ENCODE data around the gene SMAD6. TPM values are rescaled to one million over a fixed set of nuclear protein-coding genes. Genes with fewer than 3 reads are reported as not detected.
"Not testable (repeated sequence)": the region's sequence is repeated elsewhere in the genome, so short reads cannot be mapped to it uniquely, and the experiment has no call there.

SMAD6 gene
- total RNA-seq, 1 experiment from 2014 or later, result 58.6 TPM

DNA sequence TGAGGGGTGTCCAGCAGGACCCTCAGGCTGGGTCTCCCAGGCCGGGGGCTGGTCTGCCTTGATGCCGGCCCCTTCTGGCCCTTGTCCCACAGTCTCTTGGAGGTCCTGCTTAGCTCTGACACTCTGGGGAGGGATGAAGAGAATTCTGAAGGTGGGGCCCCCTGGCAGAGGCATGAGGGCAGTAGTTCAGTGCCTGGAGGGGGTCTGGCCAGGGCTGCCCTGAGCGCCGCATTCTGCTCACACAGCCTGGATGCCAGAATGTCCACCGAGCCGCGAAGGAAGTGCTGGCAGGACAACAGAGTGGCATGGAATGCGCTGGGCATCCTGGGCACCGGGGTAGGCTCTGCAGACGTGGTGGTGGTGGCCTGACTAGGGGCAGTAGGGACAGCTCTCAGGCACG is 55.5 kb downstream of the SMAD6 start:
- TF ChIP-seq CTCF (IDR thresholded peaks at IDR 0.05; ENCODE audit: unreplicated experiment), result no peak
- no TSS peak for BruUV-seq (replicated peaks)
- Mint-ChIP-seq H3K4me3 (ENCODE audit: low read depth, unreplicated experiment) (no peak overlapping the region), H3K27me3 (ENCODE audit: unreplicated experiment) (no peaks in the 10 kb centered on the region), H3K36me3 (ENCODE audit: insufficient read depth, unreplicated experiment) (peaks cover 43% of the 10 kb centered on the region), H3K27ac (ENCODE audit: unreplicated experiment) (no peak overlapping the region), H3K9me3 (ENCODE audit: low read depth, unreplicated experiment) (peaks cover 4% of the 10 kb centered on the region), H3K4me1 (ENCODE audit: low read depth, unreplicated experiment) (peaks cover 64% of the 10 kb centered on the region)
- intact Hi-C loops (cut with micrococcal nuclease; ENCODE audit: unreplicated experiment), result no loop called here
- no peak for DNase-seq
- CTCF ChIA-PET, result no interaction called here

GRCh38 chr15:66758217-66758616 is 56.2 kb downstream of the SMAD6 start:
- BruUV-seq (replicated peaks); H3K9me3 Mint-ChIP-seq (ENCODE audit: low read depth, unreplicated experiment); DNase-seq; H3K4me3 Mint-ChIP-seq (ENCODE audit: low read depth, unreplicated experiment); intact Hi-C loops (cut with micrococcal nuclease; ENCODE audit: unreplicated experiment); H3K27me3 Mint-ChIP-seq (ENCODE audit: unreplicated experiment): not testable (repeated sequence)
- CTCF ChIA-PET, result interaction anchor here (1.3 kb wide), 1 partner anchor 34 kb away, joined by 3 read pairs; no protein-coding TSS in a partner anchor
- Mint-ChIP-seq H3K4me1 (ENCODE audit: low read depth, unreplicated experiment) (peaks cover 64% of the 10 kb centered on the region), H3K36me3 (ENCODE audit: insufficient read depth, unreplicated experiment) (peaks cover 47% of the 10 kb centered on the region), H3K27ac (ENCODE audit: unreplicated experiment) (peak overlapping the region; percentile 29)

DNA sequence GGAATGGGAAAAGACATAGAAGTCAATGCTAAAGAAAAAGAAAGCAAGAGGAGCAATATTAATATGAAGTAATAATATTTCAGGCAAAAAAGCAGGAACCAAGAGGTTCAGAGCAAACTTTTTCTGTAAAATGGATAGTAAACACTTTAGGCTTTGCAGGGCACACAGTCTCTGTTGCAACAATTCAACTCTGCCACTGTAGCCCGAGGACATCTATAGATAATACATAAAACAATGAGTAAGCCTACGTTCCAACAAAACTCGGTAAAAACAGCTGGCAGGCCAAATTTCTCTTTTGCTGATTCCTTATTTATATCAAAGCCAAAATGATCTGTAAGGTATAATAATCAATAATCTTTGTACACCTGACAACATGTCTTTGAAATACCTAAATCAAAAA is 56.8 kb downstream of the SMAD6 start:
- Mint-ChIP-seq H3K36me3 (ENCODE audit: insufficient read depth, unreplicated experiment) (peaks cover 48% of the 10 kb centered on the region), H3K27me3 (ENCODE audit: unreplicated experiment) (no peaks in the 10 kb centered on the region), H3K4me1 (ENCODE audit: low read depth, unreplicated experiment) (peaks cover 64% of the 10 kb centered on the region), H3K9me3 (ENCODE audit: low read depth, unreplicated experiment) (peaks cover 4% of the 10 kb centered on the region), H3K4me3 (ENCODE audit: low read depth, unreplicated experiment) (no peak overlapping the region), H3K27ac (ENCODE audit: unreplicated experiment) (peak overlapping the region; percentile 29)
- no peak for DNase-seq
- no peak for TF ChIP-seq CTCF (IDR thresholded peaks at IDR 0.05; ENCODE audit: unreplicated experiment)
- CTCF ChIA-PET, result interaction anchor here (1.3 kb wide), 1 partner anchor 35 kb away, joined by 3 read pairs; no protein-coding TSS in a partner anchor
- BruUV-seq (replicated peaks), result no TSS peak
- intact Hi-C loops (cut with micrococcal nuclease; ENCODE audit: unreplicated experiment), result no loop called here

GRCh38 chr15:66760097-66760967 is 58.3 kb downstream of the SMAD6 start:
- Mint-ChIP-seq H3K4me1 (ENCODE audit: low read depth, unreplicated experiment) (peaks cover 73% of the 10 kb centered on the region), H3K27ac (ENCODE audit: unreplicated experiment) (peak overlapping the region; percentile 96), H3K9me3 (ENCODE audit: low read depth, unreplicated experiment) (no peaks in the 10 kb centered on the region), H3K4me3 (ENCODE audit: low read depth, unreplicated experiment) (no peak overlapping the region), H3K36me3 (ENCODE audit: insufficient read depth, unreplicated experiment) (peaks cover 40% of the 10 kb centered on the region), H3K27me3 (ENCODE audit: unreplicated experiment) (no peaks in the 10 kb centered on the region)
- no TSS peak for BruUV-seq (replicated peaks)
- CTCF ChIA-PET, result interaction anchor here (0.6 to 1.4 kb wide), 2 partner anchors 9 to 154 kb away, joined by 3 to 6 read pairs; no protein-coding TSS in a partner anchor
- no peak for TF ChIP-seq CTCF (IDR thresholded peaks at IDR 0.05; ENCODE audit: unreplicated experiment)
- intact Hi-C loops (cut with micrococcal nuclease; ENCODE audit: unreplicated experiment), result no loop called here
- no peak for DNase-seq
